ENCODE measurements around the gene SCGB1D1. TPM values are rescaled to one million over a fixed set of nuclear protein-coding genes. Genes with fewer than 3 reads are reported as not detected.
"Not testable (repeated sequence)": the region's sequence is repeated elsewhere in the genome, so short reads cannot be mapped to it uniquely, and the experiment has no call there.

SCGB1D1 gene
- total RNA-seq, 1 donor from 2014 or later, result not detected

GRCh38 chr11:62193952-62194351 is 3.9 kb downstream of the SCGB1D1 start:
- Mint-ChIP-seq H3K9me3 (ENCODE audit: unreplicated experiment) (no peaks in the 10 kb centered on the region), H3K4me3 (ENCODE audit: unreplicated experiment) (no peak overlapping the region), H3K27me3 (ENCODE audit: unreplicated experiment) (no peaks in the 10 kb centered on the region), H3K4me1 (ENCODE audit: unreplicated experiment) (no peaks in the 10 kb centered on the region), H3K27ac (ENCODE audit: unreplicated experiment) (no peak overlapping the region), H3K36me3 (ENCODE audit: low read depth, unreplicated experiment) (no peaks in the 10 kb centered on the region)
- TF ChIP-seq, protein P1, sequence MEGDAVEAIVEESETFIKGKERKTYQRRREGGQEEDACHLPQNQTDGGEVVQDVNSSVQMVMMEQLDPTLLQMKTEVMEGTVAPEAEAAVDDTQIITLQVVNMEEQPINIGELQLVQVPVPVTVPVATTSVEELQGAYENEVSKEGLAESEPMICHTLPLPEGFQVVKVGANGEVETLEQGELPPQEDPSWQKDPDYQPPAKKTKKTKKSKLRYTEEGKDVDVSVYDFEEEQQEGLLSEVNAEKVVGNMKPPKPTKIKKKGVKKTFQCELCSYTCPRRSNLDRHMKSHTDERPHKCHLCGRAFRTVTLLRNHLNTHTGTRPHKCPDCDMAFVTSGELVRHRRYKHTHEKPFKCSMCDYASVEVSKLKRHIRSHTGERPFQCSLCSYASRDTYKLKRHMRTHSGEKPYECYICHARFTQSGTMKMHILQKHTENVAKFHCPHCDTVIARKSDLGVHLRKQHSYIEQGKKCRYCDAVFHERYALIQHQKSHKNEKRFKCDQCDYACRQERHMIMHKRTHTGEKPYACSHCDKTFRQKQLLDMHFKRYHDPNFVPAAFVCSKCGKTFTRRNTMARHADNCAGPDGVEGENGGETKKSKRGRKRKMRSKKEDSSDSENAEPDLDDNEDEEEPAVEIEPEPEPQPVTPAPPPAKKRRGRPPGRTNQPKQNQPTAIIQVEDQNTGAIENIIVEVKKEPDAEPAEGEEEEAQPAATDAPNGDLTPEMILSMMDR (IDR thresholded peaks at IDR 0.05; ENCODE audit: unreplicated experiment), result no peak
- DNase-seq (ENCODE audit: low spot score), result peak; percentile 39

DNA sequence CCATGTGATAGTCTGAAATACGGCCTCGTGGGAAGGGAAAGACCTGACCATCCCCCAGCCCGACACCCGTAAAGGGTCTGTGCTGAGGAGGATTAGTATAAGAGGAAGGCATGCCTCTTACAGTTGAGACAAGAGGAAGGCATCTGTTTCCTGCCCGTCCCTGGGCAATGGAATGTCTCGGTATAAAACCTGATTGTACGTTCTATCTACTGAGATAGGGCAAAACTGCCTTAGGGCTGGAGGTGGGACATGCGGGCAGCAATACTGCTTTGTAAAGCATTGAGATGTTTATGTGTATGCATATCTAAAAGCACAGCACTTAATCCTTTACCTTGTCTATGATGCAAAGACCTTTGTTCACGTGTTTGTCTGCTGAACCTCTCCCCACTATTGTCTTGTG is 5.0 kb downstream of the SCGB1D1 start:
- not testable (repeated sequence) for H3K27ac Mint-ChIP-seq (ENCODE audit: unreplicated experiment); H3K27me3 Mint-ChIP-seq (ENCODE audit: unreplicated experiment); H3K4me3 Mint-ChIP-seq (ENCODE audit: unreplicated experiment)

DNA sequence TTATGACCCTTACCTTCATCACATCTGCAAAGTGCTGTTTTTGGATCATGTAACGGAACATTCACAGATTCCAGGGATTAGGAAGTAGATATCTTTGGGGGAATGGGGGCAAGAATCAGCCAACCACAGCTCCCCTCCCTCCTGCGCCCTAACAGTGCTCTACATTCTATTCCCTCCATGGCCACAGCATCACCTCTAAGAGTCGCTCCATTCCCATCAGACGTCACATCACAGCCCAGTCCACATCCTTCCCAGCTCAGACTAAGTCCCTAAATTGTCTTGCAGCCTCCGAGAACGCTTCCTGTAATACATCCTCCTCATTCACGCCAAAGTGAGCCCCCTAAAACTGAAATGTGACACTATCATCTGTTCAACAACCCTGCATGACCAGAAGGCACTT is 5.9 kb downstream of the SCGB1D1 start:
- no peaks in the 10 kb centered on the region for H3K4me1 Mint-ChIP-seq (ENCODE audit: unreplicated experiment)
- H3K9me3 Mint-ChIP-seq (ENCODE audit: unreplicated experiment), result no peaks in the 10 kb centered on the region
- H3K27ac Mint-ChIP-seq (ENCODE audit: unreplicated experiment), result no peak overlapping the region
- H3K36me3 Mint-ChIP-seq (ENCODE audit: low read depth, unreplicated experiment), result no peaks in the 10 kb centered on the region
- TF ChIP-seq, protein P1 (IDR thresholded peaks at IDR 0.05; ENCODE audit: unreplicated experiment), result no peak
- no peak overlapping the region for H3K4me3 Mint-ChIP-seq (ENCODE audit: unreplicated experiment)
- H3K27me3 Mint-ChIP-seq (ENCODE audit: unreplicated experiment), result no peaks in the 10 kb centered on the region
- DNase-seq (ENCODE audit: low spot score), result no peak

More for the DNA sequence above, 5.0 kb downstream of the SCGB1D1 start:
- H3K36me3 Mint-ChIP-seq (ENCODE audit: low read depth, unreplicated experiment); H3K4me1 Mint-ChIP-seq (ENCODE audit: unreplicated experiment); DNase-seq (ENCODE audit: low spot score); H3K9me3 Mint-ChIP-seq (ENCODE audit: unreplicated experiment): not testable (repeated sequence)

DNA sequence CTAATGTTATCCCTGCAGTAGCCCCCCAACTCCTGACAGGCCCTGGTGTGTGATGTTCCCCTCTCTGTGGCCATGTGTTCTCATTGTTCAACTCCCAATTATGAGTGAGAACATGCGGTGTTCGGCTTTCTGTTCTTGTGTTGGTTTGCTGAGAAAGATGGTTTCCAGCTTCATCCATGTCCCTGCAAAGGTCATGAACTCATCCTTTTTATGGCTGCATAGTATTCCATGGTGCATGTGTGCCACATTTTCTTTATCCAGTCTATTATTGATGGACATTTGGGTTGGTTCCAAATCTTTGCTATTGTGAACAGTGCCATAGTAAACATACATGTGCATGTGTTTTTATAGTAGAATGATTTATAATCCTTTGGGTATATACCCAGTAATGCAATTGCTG is 7.4 kb downstream of the SCGB1D1 start:
- not testable (repeated sequence) for H3K4me1 Mint-ChIP-seq (ENCODE audit: unreplicated experiment); H3K27me3 Mint-ChIP-seq (ENCODE audit: unreplicated experiment); DNase-seq (ENCODE audit: low spot score); H3K36me3 Mint-ChIP-seq (ENCODE audit: low read depth, unreplicated experiment); H3K27ac Mint-ChIP-seq (ENCODE audit: unreplicated experiment); H3K4me3 Mint-ChIP-seq (ENCODE audit: unreplicated experiment); H3K9me3 Mint-ChIP-seq (ENCODE audit: unreplicated experiment)

GRCh38 chr11:62201376-62201775 is 11.4 kb downstream of the SCGB1D1 start:
- Mint-ChIP-seq H3K9me3 (ENCODE audit: unreplicated experiment) (no peaks in the 10 kb centered on the region), H3K4me3 (ENCODE audit: unreplicated experiment) (no peak overlapping the region), H3K27ac (ENCODE audit: unreplicated experiment) (no peak overlapping the region), H3K4me1 (ENCODE audit: unreplicated experiment) (peaks cover 2% of the 10 kb centered on the region), H3K27me3 (ENCODE audit: unreplicated experiment) (no peaks in the 10 kb centered on the region), H3K36me3 (ENCODE audit: low read depth, unreplicated experiment) (no peaks in the 10 kb centered on the region)
- TF ChIP-seq, protein P1 (IDR thresholded peaks at IDR 0.05; ENCODE audit: unreplicated experiment), result no peak
- no peak for DNase-seq (ENCODE audit: low spot score)

- Mint-ChIP-seq H3K27ac (ENCODE audit: unreplicated experiment) (no peak overlapping the region), H3K36me3 (ENCODE audit: low read depth, unreplicated experiment) (no peaks in the 10 kb centered on the region), H3K4me1 (ENCODE audit: unreplicated experiment) (peaks cover 2% of the 10 kb centered on the region), H3K4me3 (ENCODE audit: unreplicated experiment) (no peak overlapping the region), H3K27me3 (ENCODE audit: unreplicated experiment) (no peaks in the 10 kb centered on the region), H3K9me3 (ENCODE audit: unreplicated experiment) (no peaks in the 10 kb centered on the region)
- DNase-seq (ENCODE audit: low spot score), result no peak
- TF ChIP-seq, protein P1 (IDR thresholded peaks at IDR 0.05; ENCODE audit: unreplicated experiment), result no peak
Observed at GRCh38 chr11:62202910-62203309, 12.9 kb downstream of the SCGB1D1 start.
